ENCODE results near the gene NTN1.

Gene NTN1

GRCh38 chr17:9220398-9221146, 199.3 kb downstream of the NTN1 start:
- no peak for DNase-seq

- no peak for DNase-seq
Observed at GRCh38 chr17:9221147-9221921, 200.0 kb downstream of the NTN1 start.

- DNase-seq: no peak
Observed at GRCh38 chr17:9221922-9222180, 200.5 kb downstream of the NTN1 start.

- no peak for DNase-seq
Observed at GRCh38 chr17:9223531-9223930, 202.2 kb downstream of the NTN1 start.

- no peak for DNase-seq
Observed at GRCh38 chr17:9224485-9224884, 203.2 kb downstream of the NTN1 start.

GRCh38 chr17:9225305-9226101, 204.2 kb downstream of the NTN1 start:
- no peak for DNase-seq

GRCh38 chr17:9226130-9226793, 205.0 kb downstream of the NTN1 start:
- no peak for DNase-seq

- DNase-seq: peak in 3 of 6 experiments; percentile 9 to 58 (median 26)
Observed at GRCh38 chr17:9226794-9227135, 205.5 kb downstream of the NTN1 start.

GRCh38 chr17:9227819-9228407, 206.6 kb downstream of the NTN1 start:
- no peak for DNase-seq

- DNase-seq: no peak
Observed at GRCh38 chr17:9228408-9229159, 207.3 kb downstream of the NTN1 start.

GRCh38 chr17:9229160-9229825, 208.0 kb downstream of the NTN1 start:
- DNase-seq: no peak

- no peak for DNase-seq
Observed at GRCh38 chr17:9229826-9230201, 208.5 kb downstream of the NTN1 start.

GRCh38 chr17:9230346-9230745, 209.0 kb downstream of the NTN1 start:
- no peak for DNase-seq

GRCh38 chr17:9230861-9231260, 209.6 kb downstream of the NTN1 start:
- no peak for DNase-seq

- DNase-seq: no peak
Observed at GRCh38 chr17:9231449-9232154, 210.3 kb downstream of the NTN1 start.

GRCh38 chr17:9232155-9232475, 210.8 kb downstream of the NTN1 start:
- DNase-seq: no peak

GRCh38 chr17:9232591-9233270, 211.4 kb downstream of the NTN1 start:
- DNase-seq: no peak

- no peak for DNase-seq
Observed at GRCh38 chr17:9233271-9233599, 211.9 kb downstream of the NTN1 start.

- no peak for DNase-seq
Observed at GRCh38 chr17:9233761-9234160, 212.5 kb downstream of the NTN1 start.

- DNase-seq: no peak
Observed at GRCh38 chr17:9234389-9234945, 213.2 kb downstream of the NTN1 start.
